CD14-positive monocyte (primary cell): Measurements from ENCODE around the gene POLK. TPM values are rescaled to one million over a fixed set of nuclear protein-coding genes. Genes with fewer than 3 reads are reported as not detected.

ENCODE experiments used
- DNase-seq, 3 donors: peaks; one replicate each; pipeline ENCODE4 v3.0.0-alpha.2; 2011 to 2022
- H2AFZ ChIP-seq: 2 replicates; pipeline ENCODE4 v1.6.0; 2012; ENCODE audit warnings: mild to moderate bottlenecking, low read depth, low read length, inconsistent platforms; ENCODE audit not compliant: insufficient read depth, poor library complexity, severe bottlenecking
- H3K27ac ChIP-seq, 2 donors: 1 replicate in 1 of 2; 2 replicates in 1 of 2; pipeline ENCODE4 v1.5.1; 2012 to 2013; ENCODE audit warnings: low read length in 2 of 2, control low read depth in 1 of 2, inconsistent platforms in 1 of 2, low read depth in 1 of 2, mild to moderate bottlenecking in 1 of 2
- H3K27me3 ChIP-seq, 2 donors: one replicate each; pipeline versions ENCODE4 v1.6.0 to v1.6.1; 2011 to 2013; ENCODE audit warnings: low read length in 2 of 2; ENCODE audit not compliant: control insufficient read depth in 2 of 2, insufficient read depth in 2 of 2
- H3K36me3 ChIP-seq, 2 donors: replicated peaks in 1 of 2; 1 replicate in 1 of 2; 2 replicates in 1 of 2; pipeline versions ENCODE4 v1.5.1 to v1.6.1; 2012 to 2013; ENCODE audit warnings: low read length in 2 of 2, control low read depth in 1 of 2, inconsistent platforms in 1 of 2, mild to moderate bottlenecking in 1 of 2; ENCODE audit not compliant: insufficient read depth in 2 of 2, control insufficient read depth in 1 of 2
- H3K4me1 ChIP-seq, 2 donors: 1 replicate in 1 of 2; 2 replicates in 1 of 2; pipeline versions ENCODE4 v1.5.1 to v1.6.1; 2012 to 2013; ENCODE audit warnings: low read length in 2 of 2, control low read depth in 1 of 2, inconsistent platforms in 1 of 2, mild to moderate bottlenecking in 1 of 2, moderate library complexity in 1 of 2; ENCODE audit not compliant: insufficient read depth in 2 of 2, control insufficient read depth in 1 of 2
- H3K4me2 ChIP-seq: replicated peaks from 2 replicates; pipeline ENCODE3; 2012; ENCODE audit warnings: low read length, moderate library complexity, mild to moderate bottlenecking; ENCODE audit not compliant: poor library complexity, severe bottlenecking; ENCODE audit errors: extremely low read depth
- H3K4me3 ChIP-seq, 3 experiments: fragments of 200-600 bp in 1 of 3; sonication (generic) in 1 of 3; replicated peaks in 1 of 3; 1 replicate in 2 of 3; 2 replicates in 1 of 3; pipeline ENCODE4 v1.5.1; 2011 to 2013; ENCODE audit warnings: low read length in 3 of 3, mild to moderate bottlenecking in 3 of 3, control low read depth in 2 of 3, low read depth in 2 of 3, inconsistent platforms in 1 of 3, moderate library complexity in 1 of 3
- H3K79me2 ChIP-seq: 2 replicates; pipeline ENCODE4 v1.6.0; 2012; ENCODE audit warnings: mild to moderate bottlenecking, control low read depth, inconsistent platforms, low read length, moderate library complexity; ENCODE audit not compliant: insufficient read depth
- H3K9ac ChIP-seq: 2 replicates; pipeline ENCODE4 v1.6.0; 2017; ENCODE audit warnings: low read length, mild to moderate bottlenecking; ENCODE audit not compliant: insufficient read depth, poor library complexity, severe bottlenecking
- H3K9me3 ChIP-seq, 2 donors: replicated peaks in 1 of 2; 1 replicate in 1 of 2; 2 replicates in 1 of 2; pipeline versions ENCODE4 v1.5.1 to v1.6.1; 2012 to 2013; ENCODE audit warnings: low read length in 2 of 2, control low read depth in 1 of 2; ENCODE audit not compliant: control insufficient read depth in 1 of 2, insufficient read depth in 1 of 2
- H4K20me1 ChIP-seq: 2 replicates; pipeline ENCODE4 v1.6.0; 2012; ENCODE audit warnings: mild to moderate bottlenecking, low read length, control low read depth, moderate library complexity; ENCODE audit not compliant: insufficient read depth
- H3K27ac Mint-ChIP-seq, 7 donors: one replicate each; pipeline ENCODE4 v1.8.0; 2020; ENCODE audit warnings: mild to moderate bottlenecking in 7 of 7, mixed read lengths in 7 of 7, moderate library complexity in 6 of 7, inconsistent platforms in 2 of 7
- H3K27me3 Mint-ChIP-seq, 3 donors: one replicate each; pipeline ENCODE4 v1.8.0; 2021 to 2022; ENCODE audit warnings: low read depth in 3 of 3, mild to moderate bottlenecking in 3 of 3, mixed read lengths in 3 of 3, moderate library complexity in 3 of 3, inconsistent platforms in 1 of 3
- H3K36me3 Mint-ChIP-seq, 2 donors: one replicate each; pipeline ENCODE4 v1.8.0; 2020; ENCODE audit warnings: mixed read lengths in 2 of 2, inconsistent platforms in 1 of 2, mild to moderate bottlenecking in 1 of 2
- H3K4me1 Mint-ChIP-seq: one replicate; pipeline ENCODE4 v1.8.0; 2020; ENCODE audit warnings: mild to moderate bottlenecking, mixed read lengths
- H3K4me3 Mint-ChIP-seq, 2 donors: one replicate each; pipeline ENCODE4 v1.8.0; 2020; ENCODE audit warnings: mild to moderate bottlenecking in 2 of 2, mixed read lengths in 2 of 2, moderate library complexity in 1 of 2
- H3K9me3 Mint-ChIP-seq, 7 donors: one replicate each; pipeline ENCODE4 v1.8.0; 2020 to 2022; ENCODE audit warnings: mixed read lengths in 7 of 7, mild to moderate bottlenecking in 6 of 7, moderate library complexity in 6 of 7, inconsistent platforms in 2 of 7
- WGBS: methylation state at CpG from one replicate; pipeline ENCODE4 v1.1.5; 2013; ENCODE audit warnings: missing lambda C conversion rate; ENCODE audit not compliant: insufficient coverage; 5-methylcytosine and 5-hydroxymethylcytosine counted together
- intact Hi-C, 2 donors: fragments of 100-400 bp; cut with micrococcal nuclease; formaldehyde crosslinking; loops; one replicate each; pipeline versions ENCODE4 v1.15.0 to v1.15.1; 2023
- polyA plus RNA-seq, 3 donors: library from polyadenylated mRNA; depleted of rRNA in 1 of 3; unstranded in 2 of 3; stranded (reverse) in 1 of 3; fragments of 300-500 nt in 2 of 3; fragments of >200 nt in 1 of 3; fragmentation: Illumina TruSeq in 2 of 3; gene quantifications; 1 replicate in 2 of 3; 2 replicates in 1 of 3; pipeline ENCODE4 v1.2.3, GENCODE V29; 2012 to 2021
- TF ChIP-seq, protein P1 (sequence below): fragments of 200-600 bp; IDR thresholded peaks from one replicate; pipeline ENCODE4 v1.8.0; 2022; ENCODE audit warnings: antibody characterized with exemption, mild to moderate bottlenecking

The POLK gene
- polyA plus RNA-seq, 3 donors, result 18.1 to 27.2 (median 22.3) TPM

DNA sequence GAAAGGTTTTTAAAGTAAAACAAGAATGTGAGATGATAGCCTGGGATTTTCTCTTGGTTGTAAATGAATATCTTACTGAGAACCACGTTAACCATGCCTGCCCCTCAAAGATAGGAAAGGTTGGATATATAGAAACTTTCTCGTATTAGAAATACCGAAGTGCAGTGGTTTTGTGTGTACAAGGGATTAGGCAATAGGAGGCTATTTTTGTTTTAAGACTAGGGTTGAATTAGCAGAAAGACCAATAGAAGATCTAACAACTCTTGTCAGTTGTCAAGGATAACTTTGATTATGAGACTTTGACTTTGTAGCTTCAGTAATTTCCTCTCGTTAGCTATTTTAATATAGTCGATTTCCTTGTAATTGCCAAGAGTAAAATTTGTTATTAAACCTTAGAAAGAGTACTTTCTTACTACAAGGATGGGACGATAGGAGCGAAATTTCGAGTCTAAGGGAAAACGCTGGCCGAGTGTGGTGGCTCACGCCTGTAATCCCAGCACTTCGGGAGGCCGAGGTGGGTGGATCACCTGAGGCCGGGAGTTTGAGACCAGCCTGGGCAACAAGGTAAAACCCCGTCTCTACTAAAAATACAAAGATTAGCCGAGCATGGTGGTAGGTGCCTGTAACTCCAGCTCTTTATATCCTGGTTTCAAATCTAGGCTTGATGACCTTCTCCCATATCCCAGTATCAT is 838 bp downstream of the POLK start:
- Histone ChIP-seq H3K4me1 (peaks cover 30 to 55% of the 10 kb centered on the region in 2 donors), H4K20me1 (peaks cover 50% of the 10 kb centered on the region), H3K36me3 (no peaks in the 10 kb centered on the region), H3K27ac (peak overlapping the region; percentile 83 to 94), H2AFZ (peak overlapping the region; percentile 88), H3K79me2 (peaks cover 98% of the 10 kb centered on the region), H3K4me3 (peak overlapping the region; percentile 81 to 98 (median 91)), H3K4me2 (peak overlapping the region; percentile 84), H3K9me3 (no peaks in the 10 kb centered on the region), H3K9ac (peak overlapping the region; percentile 91), H3K27me3 (no peaks in the 10 kb centered on the region)
- 85% methylated on average over 8 of the region's 16 CpGs for WGBS
- DNase-seq, result no peak
- Mint-ChIP-seq H3K27ac (peak overlapping the region; percentile 93 to 98 (median 97)), H3K4me1 (peaks cover 51% of the 10 kb centered on the region), H3K4me3 (peak overlapping the region; percentile 98 to 99), H3K27me3 (no peaks in the 10 kb centered on the region), H3K9me3 (peaks cover 0 to 2% (median 0%) of the 10 kb centered on the region in 7 donors), H3K36me3 (peaks cover 0 to 2% of the 10 kb centered on the region in 2 donors)
- TF ChIP-seq, protein P1, sequence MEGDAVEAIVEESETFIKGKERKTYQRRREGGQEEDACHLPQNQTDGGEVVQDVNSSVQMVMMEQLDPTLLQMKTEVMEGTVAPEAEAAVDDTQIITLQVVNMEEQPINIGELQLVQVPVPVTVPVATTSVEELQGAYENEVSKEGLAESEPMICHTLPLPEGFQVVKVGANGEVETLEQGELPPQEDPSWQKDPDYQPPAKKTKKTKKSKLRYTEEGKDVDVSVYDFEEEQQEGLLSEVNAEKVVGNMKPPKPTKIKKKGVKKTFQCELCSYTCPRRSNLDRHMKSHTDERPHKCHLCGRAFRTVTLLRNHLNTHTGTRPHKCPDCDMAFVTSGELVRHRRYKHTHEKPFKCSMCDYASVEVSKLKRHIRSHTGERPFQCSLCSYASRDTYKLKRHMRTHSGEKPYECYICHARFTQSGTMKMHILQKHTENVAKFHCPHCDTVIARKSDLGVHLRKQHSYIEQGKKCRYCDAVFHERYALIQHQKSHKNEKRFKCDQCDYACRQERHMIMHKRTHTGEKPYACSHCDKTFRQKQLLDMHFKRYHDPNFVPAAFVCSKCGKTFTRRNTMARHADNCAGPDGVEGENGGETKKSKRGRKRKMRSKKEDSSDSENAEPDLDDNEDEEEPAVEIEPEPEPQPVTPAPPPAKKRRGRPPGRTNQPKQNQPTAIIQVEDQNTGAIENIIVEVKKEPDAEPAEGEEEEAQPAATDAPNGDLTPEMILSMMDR, result no peak
- intact Hi-C loops, result loop anchor here in 1 of 2 donors (10.0 kb wide), 1 partner anchor 52 kb away; no protein-coding TSS in a partner anchor

DNA sequence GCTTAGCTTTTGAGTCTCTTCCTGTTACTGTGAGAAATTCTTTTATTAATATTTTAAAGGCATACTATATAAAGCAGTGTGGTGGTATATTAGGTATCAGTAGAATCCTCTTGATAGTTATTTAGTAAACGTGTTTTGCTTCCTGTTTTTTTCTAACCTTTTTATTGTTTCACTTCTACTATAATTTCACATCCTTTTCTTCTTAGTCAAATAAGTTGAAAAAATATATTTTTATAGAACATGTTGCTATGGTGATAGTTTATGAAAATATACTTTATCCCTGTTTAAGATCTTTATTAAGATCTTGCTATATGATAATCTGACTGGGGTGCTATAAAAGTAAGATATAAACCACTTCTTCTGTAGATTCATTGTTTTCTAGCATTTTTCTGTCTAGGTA is 2.1 kb downstream of the POLK start:
- TF ChIP-seq, protein P1, result no peak
- WGBS, result no CpG with 5 or more reads among the region's 1 CpG
- no peaks in the 10 kb centered on the region for H3K27me3 Mint-ChIP-seq
- H3K36me3 ChIP-seq, result no peaks in the 10 kb centered on the region
- H3K79me2 ChIP-seq, result peaks cover 98% of the 10 kb centered on the region
- peak overlapping the region in 1 of 2 donors; percentile 55 for H3K27ac ChIP-seq
- peaks cover 26 to 43% of the 10 kb centered on the region in 2 donors for H3K4me1 ChIP-seq
- peaks cover 51% of the 10 kb centered on the region for H3K4me1 Mint-ChIP-seq
- H2AFZ ChIP-seq, result no peak overlapping the region
- peaks cover 42% of the 10 kb centered on the region for H4K20me1 ChIP-seq
- intact Hi-C loops, result loop anchor here in 1 of 2 donors (10.0 kb wide), 1 partner anchor 51 kb away; no protein-coding TSS in a partner anchor
- peaks cover 4 to 9% of the 10 kb centered on the region in 2 donors for H3K36me3 Mint-ChIP-seq
- H3K4me3 ChIP-seq, result peak overlapping the region in 1 of 3 experiments; percentile 91
- H3K9me3 Mint-ChIP-seq, result peaks cover 0 to 2% (median 0%) of the 10 kb centered on the region in 7 donors
- H3K27ac Mint-ChIP-seq, result peak overlapping the region in 5 of 7 donors; percentile 33 to 78 (median 68)
- H3K9me3 ChIP-seq, result no peaks in the 10 kb centered on the region
- H3K27me3 ChIP-seq, result no peaks in the 10 kb centered on the region
- peak overlapping the region; percentile 84 for H3K4me2 ChIP-seq
- H3K4me3 Mint-ChIP-seq, result no peak overlapping the region
- no peak for DNase-seq
- H3K9ac ChIP-seq, result no peak overlapping the region
